GM21360 (cell line): Measurements from ENCODE around the gene HLF.

Source experiments
- ATAC-seq: cut with Tn5 transposase; IDR thresholded peaks from one replicate; pipeline ENCODE4 v1.9.1; 2021; ENCODE audit warnings: mild to moderate bottlenecking, moderate library complexity; ENCODE audit not compliant: unreplicated experiment

The HLF gene

GRCh38 chr17:55274355-55275255 lies 9.8 kb downstream of the HLF start:
- no peak for ATAC-seq

DNA sequence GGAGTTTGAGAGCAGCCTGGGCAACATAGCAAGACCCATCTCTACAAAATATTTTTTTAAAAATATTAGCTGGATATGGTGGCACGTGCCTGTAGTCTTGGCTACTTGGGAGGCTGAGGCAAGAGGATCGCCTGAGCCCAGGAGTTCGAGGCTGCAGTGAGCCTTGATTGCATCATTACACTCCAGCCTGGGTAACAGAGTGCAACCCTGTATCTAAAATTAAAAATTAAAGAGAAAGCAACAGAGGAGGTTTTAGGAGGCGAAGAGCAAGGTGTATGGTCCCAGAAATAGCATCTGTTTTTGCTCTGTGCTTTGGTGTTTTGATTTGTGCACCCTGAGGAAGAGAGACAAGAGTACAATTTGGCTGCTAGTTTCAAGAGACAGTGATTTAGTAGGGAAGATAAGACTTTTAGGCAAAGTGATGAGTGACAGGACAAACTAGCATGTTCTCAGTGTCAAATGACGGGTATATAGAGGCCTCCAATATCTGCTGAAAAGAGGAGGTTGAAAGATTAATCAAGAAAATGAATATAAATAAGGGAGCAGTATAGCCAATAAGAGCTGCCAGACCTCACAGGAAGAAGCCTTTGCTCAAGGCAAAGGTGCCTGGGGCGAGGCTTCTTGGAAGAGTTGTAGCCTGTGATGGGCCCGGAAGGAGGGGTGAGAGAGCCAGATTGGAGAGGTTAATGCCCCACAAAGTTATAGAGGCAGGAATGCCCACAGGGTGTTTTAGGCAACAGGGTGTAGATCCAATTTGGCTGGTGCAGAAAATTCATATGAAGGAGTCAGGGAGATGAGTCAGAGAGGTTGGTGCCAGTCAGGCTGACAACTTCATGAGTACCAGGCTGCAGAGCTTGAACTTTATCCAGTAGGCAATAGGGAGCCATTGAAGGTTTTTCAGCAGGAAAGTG lies 11.4 kb downstream of the HLF start:
- ATAC-seq = no peak

- ATAC-seq = no peak
These were observed 13.6 kb downstream of the HLF start for GRCh38 chr17:55278173-55278961.

DNA sequence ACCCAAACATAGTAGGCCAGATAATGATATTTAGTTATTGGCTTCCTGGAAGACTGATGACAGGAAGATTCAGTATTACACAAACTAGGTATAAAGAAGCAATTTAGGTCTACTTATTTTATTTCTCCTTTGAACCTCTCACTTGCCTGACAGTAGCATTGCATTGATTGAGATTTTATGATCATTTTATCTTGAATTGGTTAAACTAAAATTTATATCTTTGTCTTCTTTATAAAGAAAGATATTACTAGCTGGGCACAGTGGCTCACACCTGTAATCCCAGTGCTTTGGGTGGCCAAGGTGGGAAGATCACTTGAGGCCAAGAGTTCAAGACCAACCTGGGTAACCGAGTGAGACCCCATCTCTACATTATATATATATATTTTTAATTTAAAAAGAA lies 14.4 kb downstream of the HLF start:
- no peak for ATAC-seq

DNA sequence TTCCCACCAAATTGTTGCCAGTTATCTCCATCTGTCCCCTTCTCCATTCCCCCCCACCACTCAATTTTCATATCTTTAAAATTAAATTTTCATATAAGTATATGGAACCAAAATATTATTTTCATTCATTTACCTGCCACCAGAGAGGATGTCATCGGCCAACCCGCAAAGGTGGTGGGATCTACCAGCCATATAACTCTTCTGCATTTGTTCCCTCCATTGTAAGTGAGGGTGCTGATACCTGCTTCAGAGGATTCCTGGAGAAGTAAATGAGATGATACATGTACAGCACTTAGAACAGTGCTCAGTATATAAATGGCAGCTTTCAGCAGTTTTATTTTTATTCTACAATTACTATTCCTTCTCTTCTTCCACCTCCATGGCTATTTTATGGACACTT lies 15.0 kb downstream of the HLF start:
- ATAC-seq = no peak

GRCh38 chr17:55280212-55280611 lies 15.5 kb downstream of the HLF start:
- no peak for ATAC-seq

GRCh38 chr17:55281649-55282378 lies 17.1 kb downstream of the HLF start:
- no peak for ATAC-seq

GRCh38 chr17:55282379-55282702 lies 17.6 kb downstream of the HLF start:
- no peak for ATAC-seq

GRCh38 chr17:55282741-55283140 lies 18.0 kb downstream of the HLF start:
- no peak for ATAC-seq

DNA sequence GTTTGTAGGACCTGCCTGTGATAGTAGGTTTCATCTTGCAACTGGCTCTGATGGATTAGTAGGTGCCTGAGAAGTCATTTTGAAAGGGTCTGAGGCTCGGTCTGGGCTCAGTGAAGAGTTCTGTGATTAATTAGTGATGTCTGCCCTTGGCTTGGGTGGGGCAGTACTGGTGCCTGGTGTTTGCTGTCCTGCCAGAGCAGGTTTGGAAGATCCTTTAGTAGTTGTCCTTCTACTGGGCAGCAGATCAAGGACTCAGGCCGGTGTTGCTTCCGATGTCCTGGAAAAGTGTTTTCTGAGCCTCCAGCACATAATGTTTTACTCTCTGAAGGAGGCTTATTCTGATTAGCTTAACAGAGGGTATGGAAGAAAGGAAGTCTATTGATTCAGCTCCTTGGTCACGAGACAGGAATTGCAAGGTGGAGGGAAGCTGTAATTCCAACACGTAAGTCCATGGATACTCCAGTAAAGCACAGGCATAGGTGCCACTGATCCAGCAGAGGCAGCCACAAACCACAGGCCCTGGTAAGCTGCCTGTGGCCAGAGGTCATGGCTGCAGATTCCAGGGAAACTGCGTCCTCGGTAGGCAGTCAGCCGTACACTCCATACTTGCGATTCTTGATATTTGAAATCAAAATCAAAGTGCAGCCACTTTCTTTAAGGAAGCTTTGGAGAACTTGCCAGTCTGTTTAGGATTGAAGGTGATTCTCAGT lies 18.7 kb downstream of the HLF start:
- no peak for ATAC-seq

DNA sequence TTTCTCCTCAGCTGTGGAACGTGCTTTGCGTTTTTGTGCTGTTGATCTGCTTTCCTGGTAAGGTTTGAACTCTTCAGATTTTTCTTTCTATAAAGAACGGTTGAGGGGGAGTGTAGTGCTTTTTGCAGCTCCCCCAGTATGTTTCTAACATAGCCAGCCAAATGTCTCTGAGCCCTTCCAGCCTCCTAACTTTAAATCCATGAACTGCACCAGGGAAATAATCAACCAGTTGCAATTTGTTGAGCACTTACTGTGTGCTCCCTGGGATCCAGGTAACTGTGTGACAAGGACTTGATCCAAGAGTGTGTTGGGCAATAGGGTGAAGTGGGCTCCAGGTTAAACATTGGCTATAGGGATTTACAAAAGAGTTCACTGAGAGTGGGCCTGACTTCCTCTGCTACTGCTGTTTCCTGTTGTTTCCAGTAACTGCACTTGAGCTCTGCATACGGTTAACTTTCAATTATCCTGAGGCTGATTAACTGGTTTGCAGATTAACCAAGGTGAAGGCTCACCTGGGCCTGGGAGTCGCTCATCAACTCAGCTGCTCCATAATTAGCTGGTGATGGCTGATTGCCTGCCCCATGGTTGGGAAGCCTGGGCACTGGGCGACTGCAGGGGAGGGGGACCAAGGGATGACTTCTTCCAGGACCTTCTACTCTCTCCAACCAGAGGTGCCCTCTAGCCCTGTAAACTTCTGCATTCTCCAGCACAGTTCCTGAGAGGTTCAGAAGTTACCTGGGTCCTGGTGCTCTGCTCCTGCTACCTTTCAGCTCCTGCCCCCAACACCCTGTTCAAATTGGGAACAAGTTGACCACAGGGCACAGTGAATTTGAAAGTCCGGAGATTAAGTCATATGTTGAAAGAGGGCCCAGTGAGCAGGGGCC lies 19.5 kb downstream of the HLF start:
- no peak for ATAC-seq

DNA sequence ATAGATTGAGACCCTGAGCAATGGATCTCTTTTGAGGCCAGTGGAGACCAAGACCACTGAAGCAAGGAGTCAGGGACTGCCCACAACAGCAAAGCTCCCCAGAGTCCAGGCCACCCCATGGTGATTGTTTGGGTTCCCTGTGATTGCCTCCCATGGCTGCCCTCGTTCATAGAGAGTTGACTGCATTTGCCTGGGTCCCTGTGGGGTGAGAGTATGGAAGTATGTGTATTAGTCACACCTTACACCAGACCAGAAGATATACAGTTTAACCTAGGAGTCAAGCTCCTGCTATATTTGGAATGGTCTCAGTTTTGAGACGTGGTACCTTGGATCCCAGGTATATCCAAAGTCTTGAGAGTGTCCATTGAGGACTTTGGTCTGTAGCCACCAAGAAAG lies 20.2 kb downstream of the HLF start:
- ATAC-seq = no peak

DNA sequence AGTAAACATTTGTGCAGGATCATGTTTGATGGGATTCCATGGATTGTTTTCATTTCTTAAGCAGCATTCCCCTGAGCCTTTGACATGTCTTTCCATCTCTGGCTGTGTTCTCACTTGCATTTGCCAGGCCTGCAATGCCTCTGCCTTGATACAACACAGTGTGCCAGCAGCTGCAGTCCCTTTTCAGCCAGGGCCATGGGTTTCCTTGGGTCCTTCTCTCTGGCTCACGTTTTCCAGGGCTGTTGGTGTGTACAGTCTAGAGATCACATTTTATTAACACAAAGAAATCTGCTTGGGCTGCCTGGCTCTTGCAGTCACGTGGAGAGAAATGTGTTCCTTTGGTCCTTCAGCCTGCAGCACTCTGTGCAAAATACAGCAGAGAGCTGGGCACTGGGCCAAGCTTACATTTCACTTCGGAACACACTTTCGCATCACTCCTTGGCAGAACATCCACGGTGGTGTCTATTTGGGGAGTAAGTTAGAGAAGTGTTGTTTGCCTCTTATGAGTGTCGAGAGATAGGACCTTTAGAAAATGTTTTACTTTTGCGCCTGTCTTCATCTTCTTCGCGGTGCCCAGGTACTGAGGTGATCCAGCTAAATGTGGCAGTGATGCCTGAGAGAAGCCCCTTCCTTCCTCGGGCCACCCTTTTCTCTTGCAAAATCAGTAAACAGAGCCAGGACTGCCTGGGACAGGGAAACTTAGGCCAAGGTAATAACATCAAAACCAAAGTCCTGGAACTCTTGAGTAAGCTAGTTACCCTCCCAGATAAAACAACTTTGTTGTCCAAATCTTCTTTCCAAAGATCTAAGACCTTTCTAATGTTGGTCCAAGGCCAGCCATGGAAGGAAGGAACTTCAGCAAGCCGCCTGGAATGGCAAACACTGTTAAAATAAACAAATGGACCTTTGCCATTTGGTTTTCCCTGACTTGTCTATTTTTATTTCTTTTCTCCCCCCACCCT lies 20.9 kb downstream of the HLF start:
- no peak for ATAC-seq

DNA sequence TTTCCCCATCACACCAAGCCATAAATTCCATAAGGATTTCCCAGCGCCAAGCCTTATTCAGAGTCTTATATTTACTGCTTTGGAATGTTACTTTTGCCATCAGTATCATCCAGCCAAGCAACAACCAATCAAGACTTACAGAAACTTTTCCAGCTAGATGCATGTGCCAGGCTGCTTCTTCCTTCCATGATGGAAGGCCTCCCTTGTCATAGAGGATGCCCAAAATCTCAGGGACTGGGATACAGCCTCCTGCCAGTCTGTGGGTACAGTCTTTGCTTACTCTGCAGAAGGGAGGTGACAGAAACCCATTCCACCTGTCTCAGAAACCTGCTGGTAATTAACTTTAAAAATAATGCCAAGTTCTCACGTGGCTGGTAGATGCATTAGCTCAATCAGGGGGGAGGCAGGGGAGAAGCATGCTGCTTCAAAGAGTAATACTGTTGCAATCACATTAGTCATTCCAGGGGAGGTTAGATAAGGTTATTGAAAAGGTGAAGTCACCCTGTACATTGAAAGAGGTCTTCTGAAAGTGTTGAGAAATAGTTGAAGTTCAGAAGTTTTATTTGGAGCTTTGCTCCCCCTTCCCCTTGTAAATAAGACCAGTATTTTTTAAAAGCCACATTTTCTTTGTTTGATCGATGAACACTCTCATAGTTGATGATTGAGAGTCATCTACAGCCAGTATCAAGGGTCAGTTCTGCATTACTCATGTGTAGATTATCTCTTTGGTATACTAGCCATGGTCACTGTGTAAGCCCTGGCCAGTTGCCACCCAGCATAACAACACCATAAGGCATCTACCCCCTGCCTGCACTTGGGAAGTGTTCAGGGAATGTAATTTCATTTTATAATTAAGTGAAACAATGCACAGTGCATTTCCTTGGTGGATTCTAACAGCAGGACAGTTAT lies 22.2 kb downstream of the HLF start:
- no peak for ATAC-seq

GRCh38 chr17:55288356-55289105 lies 23.8 kb downstream of the HLF start:
- ATAC-seq = no peak

DNA sequence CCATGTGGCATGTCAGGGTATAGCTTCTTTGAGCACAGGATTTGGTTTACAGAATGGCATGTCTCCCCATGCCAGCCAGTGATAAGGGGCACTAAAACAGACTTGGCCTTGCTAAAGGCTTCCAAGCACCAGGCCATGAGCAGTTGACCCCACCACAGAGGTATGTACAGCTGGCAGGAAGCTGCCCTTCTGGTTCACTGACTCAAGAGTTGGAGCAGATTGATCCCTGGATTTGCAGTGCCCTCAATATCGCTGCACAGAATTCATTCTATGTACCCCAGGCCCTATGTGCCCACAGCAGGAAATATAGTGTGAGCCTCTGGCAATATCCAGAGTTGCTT lies 24.3 kb downstream of the HLF start:
- ATAC-seq = no peak
